GM08714 (cell line): ENCODE data around the gene C1orf174.

Experiments
- H3K4me3 ChIP-seq: fragments of 200-500 bp; sonication (Bioruptor generic); 2 replicates; pipeline ENCODE4 v1.5.1; 2014; ENCODE audit warnings: mild to moderate bottlenecking, low read length, inconsistent platforms
- ZNF274 ChIP-seq: IDR thresholded peaks from 2 replicates; pipeline ENCODE4 v1.6.1; 2012; ENCODE audit warnings: mild to moderate bottlenecking, low read depth, low read length

Gene C1orf174

DNA sequence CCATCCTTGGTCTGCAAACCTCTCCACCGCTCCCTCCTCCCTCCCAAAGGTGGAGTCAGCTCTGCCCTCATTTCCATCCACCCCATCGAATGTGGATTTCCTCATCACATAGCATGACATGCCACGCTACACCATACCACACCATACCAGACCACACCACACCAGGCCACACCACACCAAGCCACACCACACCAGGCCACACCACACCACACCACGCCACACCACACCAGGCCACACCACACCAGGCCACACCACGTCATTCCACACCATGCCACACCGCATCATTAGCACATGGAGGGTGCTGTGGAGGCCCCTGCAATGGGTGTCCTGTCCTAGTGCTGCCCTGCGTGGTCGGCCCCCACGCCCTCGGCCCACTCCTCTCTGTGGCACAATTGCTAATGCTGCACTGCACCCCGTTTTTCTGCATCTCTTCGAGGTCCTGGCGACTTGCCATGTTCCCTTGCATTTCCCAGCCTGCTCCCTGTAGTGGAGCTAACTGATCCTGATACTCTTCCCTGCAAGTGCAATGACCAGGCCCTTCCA lies 31.5 kb downstream of the C1orf174 start:
- no peak for TF ChIP-seq ZNF274
- no peak overlapping the region for H3K4me3 ChIP-seq

DNA sequence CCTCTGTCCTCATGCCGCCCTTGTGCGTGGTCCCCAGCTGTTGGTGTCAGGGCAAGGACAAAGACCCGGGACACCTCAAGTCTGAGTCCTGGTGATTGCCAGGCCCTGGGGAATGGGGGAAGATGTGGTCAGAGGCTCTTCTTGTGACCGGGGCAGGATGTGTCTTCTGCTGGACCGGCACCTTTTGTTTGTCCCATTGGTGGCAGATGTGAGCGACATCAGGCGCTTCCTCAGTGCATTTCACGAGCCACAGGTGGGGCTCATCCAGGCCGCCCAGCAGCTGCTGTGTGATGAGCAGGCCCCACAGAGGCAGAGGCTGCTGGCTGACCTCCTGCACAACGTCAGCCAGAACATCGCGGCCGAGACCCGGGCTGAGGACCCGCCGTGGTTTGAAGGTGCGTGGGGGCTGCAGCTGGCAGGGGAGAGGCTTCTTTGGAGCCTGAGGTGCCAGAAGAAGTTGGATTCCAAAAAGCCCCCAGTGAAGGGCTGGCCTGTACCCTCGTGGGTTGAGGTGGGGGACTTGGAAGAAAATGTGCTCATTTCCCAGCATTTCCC lies 34.4 kb downstream of the C1orf174 start:
- no peak for TF ChIP-seq ZNF274
- H3K4me3 ChIP-seq, result no peak overlapping the region

DNA sequence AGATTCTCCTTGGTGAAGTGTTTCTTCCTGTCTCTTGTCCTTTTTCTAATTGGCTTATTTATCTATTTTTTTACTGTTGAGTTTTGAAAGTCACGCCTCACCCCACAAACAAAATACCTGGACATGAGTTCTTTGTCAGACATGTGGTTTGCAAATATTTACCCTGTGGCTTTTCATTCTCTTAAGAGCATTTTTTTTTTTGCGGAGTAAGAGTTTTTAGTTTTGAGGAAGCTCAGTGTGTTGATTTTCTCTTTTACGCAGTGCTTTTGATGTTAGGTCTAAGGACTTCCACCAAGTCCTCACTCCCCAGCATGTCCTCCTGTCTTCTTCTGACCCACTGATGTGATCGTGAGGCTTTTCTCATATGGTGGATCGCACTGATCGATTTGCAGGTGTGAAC lies 35.2 kb downstream of the C1orf174 start:
- H3K4me3 ChIP-seq, result no peak overlapping the region
- TF ChIP-seq ZNF274, result no peak

DNA sequence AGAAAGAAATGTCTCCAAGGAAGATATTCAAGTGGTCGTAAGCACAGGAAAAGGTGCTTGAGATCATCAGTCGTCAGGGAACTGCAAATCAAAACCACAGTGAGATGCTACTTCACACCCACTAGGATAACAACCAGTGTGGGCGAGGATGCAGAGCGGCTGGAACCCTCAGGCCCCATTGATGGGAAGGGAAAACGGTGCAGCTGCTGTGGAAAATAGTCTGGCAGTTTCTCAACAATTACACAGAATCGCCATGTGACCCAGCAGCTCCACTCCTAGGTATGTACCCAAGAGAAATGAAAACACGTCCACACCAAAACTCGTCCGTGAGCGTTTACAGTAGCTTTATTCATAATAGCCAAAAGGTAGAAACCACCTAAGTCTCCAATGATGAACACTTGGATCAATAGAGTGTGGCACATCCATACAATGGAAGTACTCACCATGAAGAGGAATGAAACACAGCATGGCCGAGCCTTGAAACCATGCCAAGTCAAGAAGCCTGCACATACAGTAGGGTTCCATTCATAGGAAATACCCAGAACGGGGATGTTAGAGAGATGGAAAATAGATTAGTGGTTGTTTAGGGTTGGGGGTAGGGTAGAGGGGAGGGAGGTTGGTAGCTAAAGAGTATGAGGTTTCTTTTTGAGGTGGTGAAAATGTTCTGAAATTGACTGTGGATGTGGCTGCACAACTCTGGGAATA lies 36.7 kb downstream of the C1orf174 start:
- no peak for TF ChIP-seq ZNF274
- H3K4me3 ChIP-seq, result no peak overlapping the region

DNA sequence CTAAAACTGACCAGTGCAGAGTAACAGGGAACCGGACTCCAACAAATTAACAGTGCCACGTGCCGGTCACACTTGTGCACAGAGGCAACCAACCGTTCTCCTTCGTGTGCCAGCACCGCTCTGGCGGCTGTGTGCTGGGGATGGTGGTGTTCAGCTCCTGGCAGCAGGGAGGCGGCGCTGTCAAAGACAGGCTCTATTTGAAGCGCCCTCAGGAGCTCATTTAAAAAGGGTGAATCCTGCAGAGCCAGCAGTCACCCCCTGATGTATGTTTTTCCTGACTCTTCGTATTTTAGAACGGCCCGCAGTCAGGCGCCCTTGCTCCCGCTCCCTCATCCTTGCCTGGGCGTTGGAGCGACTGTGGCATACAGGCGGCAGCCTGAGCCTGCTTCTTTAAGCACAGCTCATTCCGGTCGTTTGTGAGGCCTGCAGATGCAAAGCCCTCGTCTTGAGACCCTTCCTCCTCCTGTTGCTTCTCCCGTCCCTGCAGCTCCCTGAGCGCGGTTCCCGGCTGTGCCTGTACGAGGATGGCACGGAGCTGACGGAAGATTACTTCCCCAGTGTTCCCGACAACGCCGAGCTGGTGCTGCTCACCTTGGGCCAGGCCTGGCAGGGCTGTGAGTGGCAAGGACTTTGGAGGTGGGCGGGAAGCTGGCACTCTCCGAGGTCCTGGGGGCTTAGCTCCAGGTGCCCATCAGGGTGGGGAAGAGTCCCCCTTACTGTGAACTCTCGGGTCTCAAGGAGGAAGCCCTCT lies 41.7 kb downstream of the C1orf174 start:
- no peak for TF ChIP-seq ZNF274
- peak overlapping the region; percentile 82; the same call in 1 of the 2 replicates for H3K4me3 ChIP-seq

DNA sequence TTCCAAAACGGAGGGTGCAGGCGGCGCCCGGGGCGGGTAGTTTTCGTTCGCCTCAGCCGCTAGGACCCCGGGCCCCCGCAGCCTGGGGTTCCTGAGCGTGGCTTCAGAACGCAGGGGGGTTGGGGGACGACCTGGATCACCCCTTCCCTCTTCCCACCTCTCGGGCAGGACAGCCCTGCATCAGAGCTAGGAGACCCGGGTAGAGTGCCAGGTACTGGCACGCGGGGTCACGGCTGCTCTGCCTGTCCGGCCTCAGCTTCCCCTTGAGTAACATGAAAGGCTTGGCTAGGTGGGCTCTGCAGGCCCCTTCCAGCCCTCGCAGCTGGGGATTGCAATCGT lies 42.3 kb downstream of the C1orf174 start:
- H3K4me3 ChIP-seq, result peak overlapping the region; percentile 82
- no peak for TF ChIP-seq ZNF274

DNA sequence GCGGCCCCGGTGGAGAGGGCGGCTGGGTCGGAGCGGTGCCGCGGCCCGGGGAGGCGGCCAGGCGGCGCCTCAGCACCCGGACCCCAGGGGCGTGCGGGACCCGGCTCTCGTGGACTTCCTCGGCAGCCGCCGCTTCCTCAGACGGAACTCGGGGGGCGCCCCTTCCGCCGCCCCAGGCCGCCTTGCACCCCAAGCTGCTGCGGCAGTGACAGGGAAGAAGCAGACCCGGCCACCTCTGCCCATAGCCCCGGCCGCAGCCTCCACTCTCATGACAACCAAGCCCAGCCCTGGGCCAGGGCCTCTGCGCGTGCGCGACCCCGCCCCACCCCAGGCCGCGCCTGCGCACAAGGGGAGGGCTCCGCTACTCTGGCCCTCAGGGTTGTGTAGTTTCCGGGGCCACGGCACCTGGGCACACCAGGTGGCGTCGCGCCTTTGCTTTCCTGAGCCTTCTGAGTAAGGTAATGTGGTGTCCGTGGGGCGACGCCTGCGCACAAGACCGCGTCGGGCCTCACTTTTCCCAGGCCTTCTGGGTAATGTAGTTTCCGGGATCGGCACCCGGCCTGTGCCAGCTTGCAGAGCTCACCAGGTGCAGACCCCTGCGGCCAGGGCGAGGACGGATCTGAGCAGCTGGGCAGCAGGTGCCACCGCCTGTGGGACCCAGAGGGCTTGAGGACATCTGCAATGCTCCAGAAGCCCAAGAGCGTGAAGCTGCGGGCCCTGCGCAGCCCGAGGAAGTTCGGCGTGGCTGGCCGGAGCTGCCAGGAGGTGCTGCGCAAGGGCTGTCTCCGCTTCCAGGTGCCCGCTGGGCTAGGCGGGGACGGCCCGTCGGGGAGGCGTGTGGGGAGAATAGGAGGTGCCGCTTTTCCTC lies 42.9 kb downstream of the C1orf174 start, which contains the start of the genes CEP104 and DFFB:
Gene CEP104, minus strand, starts transcription at position 289 of the 868 bp plus-strand sequence. CDS start 4,804 bp downstream, outside the sequence.
Gene DFFB, plus strand, starts transcription at position 554 of the 868 bp plus-strand sequence. Its CDS starts 128 bp downstream, at position 682.
- TF ChIP-seq ZNF274, result no peak
- H3K4me3 ChIP-seq, result peak within 1 kb of the TSS; percentile 83

DNA sequence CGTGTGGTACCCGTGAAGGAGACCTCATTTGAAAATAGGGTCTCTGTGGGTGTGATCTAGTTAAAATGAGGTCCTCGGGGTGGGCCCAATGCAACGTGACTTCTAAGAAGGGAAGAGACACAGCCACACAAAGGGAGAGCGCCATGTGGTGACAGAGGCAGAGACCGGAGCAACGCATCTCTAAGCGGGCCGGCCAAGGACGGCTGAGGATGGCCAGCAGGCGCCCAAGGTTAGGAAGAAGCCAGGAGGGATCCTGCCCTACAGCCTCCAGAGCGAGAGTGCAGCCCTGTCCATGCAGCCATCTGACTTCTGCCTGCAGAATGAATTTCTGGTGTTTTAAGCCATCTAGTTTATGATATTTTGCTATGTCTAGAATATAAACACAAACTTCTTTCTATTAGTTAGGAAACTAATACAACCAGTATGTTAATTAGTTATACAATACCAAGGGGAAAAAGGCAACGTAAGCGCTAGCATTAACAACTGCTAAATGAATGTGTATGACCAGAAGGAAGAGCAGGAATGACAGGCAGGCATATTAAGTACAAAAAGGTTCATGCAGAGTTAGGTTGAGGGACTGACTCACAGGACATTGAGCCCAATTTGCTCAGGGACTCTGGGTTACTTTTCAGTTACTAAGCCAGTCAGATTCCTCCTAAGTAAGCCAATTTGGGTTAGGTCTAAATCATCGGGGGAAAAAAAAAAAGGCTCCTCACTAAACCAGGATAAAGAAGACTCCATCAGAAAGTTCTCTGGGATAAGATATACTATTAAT lies 47.2 kb downstream of the C1orf174 start:
- no peak for TF ChIP-seq ZNF274
- H3K4me3 ChIP-seq, result no peak overlapping the region

DNA sequence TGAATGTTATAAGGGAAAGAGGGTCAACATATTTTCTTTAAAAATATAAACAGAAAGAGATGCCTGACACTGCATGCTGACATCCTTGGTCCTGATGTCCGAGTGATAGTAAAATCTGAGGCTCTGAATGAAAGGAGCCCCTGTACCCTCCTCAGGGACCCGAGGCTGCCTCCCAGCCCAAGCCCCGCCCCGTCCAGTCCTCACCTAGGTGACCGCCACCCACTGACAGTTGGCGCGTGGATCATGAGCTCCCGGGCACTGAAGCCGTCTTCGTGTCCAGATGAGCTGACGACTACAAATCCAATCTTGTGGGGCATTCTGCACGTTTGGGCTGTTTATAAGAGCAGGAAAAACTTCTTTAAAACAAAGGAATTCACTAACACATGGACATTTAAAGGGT lies 48.0 kb downstream of the C1orf174 start:
- no peak for TF ChIP-seq ZNF274
- H3K4me3 ChIP-seq, result no peak overlapping the region

DNA sequence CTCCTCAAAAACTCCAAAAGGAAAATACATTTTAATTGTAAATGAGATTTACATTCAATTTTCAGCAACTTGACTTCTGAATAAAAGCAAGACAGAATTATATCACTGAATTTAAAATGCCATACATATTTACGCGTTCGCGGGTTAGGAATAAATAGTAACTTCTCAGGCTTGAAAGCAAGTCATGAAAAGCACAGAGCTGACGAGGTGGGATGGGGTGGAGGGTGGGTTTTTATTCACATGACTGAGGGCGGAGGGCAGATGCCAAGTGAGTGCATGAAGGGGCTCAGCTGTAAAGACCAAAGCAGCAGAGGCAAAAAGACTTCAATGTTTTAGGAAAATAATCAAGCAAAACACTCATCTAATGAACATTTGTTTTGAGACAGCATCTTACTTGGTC lies 48.8 kb downstream of the C1orf174 start:
- no peak overlapping the region for H3K4me3 ChIP-seq
- TF ChIP-seq ZNF274, result no peak

DNA sequence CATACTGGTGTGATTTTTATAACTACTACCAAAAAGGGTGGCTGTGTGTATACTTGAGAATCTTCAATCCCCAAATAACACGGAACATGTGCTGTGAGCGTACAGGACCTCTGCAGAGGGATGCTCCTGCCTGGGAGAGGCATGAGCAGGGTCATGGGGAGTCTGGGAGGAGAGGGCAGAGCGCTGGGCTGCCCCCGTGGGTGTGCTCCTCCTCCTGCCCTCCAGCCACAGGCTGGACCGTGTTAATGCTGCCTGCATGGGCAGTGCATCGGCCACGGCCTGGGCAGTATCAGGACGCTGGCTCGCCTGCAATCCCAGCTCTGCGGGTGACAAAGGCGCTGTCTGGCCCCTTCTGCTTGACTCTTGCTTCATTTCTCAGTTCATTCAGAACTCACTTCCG lies 49.2 kb downstream of the C1orf174 start:
- TF ChIP-seq ZNF274, result no peak
- H3K4me3 ChIP-seq, result no peak overlapping the region

DNA sequence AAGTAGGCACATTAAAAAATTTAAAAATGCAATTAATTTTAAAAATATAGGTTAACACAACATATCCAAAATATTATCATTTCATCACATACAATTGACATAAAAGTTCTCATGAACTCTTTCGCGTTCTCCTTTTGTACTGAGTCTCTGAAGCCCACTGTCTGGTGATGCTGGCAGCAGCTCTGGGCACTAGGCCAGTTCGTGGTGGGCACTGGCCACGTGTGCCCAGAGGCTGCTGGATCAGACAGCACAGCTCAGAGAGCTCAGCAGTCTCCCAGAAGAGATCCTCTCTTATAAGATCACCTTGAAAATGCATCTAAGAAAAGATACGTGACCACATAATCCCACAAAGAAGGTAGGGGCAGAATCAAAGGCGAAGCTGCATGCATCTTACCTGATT lies 53.0 kb downstream of the C1orf174 start:
- no peak for TF ChIP-seq ZNF274
- no peak overlapping the region for H3K4me3 ChIP-seq

DNA sequence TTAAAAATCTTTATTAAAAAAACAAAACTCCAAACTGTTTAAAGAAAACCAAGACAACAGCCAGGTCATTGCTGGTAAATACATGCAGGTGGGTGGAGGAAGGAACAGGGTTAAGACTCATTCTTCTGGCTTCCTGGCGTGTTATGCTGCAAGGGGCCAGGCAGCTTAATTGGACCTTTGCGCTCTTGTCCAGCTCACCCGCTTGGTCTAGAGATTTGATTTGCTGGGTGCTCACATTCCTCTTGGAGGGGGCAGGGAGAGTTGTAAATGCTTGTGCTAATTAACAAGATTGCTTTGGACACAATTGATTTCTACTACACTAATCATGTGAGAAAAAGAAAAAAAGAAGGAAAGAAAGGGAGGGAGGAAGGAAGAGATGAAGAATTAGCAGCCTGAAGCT lies 53.5 kb downstream of the C1orf174 start:
- no peak for TF ChIP-seq ZNF274
- H3K4me3 ChIP-seq, result no peak overlapping the region

DNA sequence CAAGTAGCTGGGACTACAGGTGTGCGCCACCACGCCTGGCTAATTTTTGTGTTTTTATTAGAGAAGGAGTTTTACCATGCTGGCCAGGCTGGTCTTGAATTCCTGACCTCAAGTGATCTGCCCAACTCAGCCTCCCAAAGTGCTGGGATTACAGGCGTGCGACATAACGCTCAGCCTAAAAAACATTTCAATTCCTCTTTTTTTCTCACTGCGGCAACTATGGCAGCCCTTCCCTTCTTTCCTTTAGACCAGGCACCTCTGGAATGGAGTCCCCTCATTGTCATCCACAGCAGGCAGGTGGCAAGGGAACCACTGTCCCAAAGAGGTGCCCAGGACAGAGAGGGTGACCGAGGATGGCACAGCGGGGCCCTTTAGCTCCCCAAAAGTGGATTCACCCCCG lies 57.2 kb downstream of the C1orf174 start:
- TF ChIP-seq ZNF274, result no peak
- no peak overlapping the region for H3K4me3 ChIP-seq
